Epithelial cell of prostate (primary cell): ENCODE results near the gene MPND.
"Not testable (repeated sequence)": the region's sequence is repeated elsewhere in the genome, so short reads cannot be mapped to it uniquely, and the experiment has no call there.

Experiments used
- DNase-seq: peaks from one replicate; pipeline ENCODE4 v3.0.0-alpha.2; 2011; ENCODE audit warnings: low read depth, low spot score
- H3K27ac ChIP-seq: fragments of 450-650 bp; 2 replicates; pipeline ENCODE4 v1.5.1; 2017; ENCODE audit warnings: mild to moderate bottlenecking

MPND gene

DNA sequence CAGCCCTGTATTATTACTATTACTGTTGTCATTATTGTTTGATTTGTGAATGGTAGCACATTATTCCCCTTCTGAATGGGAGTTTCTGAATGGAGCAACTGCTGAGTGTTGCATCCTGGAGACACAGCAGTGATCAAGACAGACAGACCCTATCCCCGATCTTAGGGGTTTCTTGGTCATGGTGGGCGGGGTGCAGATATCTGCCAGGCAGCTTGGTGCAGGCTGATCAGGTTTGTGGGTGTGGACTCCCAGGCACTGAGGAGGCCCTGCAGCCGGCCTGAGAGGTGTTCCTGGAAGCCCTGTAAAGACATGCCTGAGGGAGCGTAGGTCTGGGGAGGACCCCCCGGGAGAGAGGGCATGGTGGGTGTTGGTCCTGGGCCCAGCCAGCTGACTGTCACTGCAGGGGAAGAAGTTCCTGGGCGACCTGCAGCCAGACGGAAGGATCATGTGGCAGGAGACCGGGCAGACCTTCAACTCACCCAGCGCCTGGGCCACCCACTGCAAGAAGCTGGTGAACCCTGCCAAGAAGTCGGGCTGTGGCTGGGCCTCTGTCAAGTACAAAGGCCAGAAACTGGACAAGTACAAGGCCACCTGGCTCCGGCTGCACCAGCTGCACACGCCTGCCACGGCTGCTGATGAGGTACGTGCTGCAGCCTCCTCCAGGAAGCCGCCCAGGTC is 2.1 kb downstream of the MPND start:
- H3K27ac ChIP-seq: no peak overlapping the region
- no peak for DNase-seq

DNA sequence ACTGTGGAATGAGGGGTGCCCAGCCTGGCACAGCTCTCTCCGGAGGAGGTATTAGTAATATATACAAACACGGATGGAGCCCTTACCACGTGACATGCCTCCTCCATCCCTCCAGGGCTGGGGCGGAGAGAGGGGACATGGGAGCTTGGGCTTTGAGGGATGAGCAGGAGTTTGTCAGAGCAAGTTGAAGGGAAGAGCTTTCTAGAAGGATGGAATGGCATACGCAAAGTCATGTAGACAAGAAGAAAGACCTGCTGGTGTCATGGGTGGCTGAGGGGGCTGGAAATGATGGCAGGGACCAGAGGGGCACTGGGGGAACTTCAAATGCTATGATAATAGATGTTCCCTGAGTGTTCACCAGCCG is 2.6 kb downstream of the MPND start:
- DNase-seq: no peak
- H3K27ac ChIP-seq: no peak overlapping the region

DNA sequence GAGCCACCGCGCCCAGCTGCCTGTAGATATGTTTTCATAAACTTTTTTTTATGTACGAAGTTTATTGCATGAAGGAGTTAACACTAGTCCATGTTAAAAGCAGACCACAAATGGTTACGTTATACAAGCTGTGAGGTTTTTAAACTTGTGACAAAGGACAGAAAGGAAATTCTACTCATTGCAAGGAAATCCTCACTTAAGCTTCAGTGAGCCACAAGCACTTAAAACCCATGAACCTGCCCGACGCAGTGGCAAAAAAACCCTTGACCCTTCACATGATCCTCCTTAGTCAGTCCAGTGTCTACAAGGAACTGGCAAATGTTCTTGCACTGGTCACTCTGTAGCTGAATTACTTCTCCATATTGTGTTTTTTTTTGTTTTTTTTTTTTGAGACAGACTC is 4.2 kb downstream of the MPND start:
- no peak for DNase-seq
- no peak overlapping the region for H3K27ac ChIP-seq

DNA sequence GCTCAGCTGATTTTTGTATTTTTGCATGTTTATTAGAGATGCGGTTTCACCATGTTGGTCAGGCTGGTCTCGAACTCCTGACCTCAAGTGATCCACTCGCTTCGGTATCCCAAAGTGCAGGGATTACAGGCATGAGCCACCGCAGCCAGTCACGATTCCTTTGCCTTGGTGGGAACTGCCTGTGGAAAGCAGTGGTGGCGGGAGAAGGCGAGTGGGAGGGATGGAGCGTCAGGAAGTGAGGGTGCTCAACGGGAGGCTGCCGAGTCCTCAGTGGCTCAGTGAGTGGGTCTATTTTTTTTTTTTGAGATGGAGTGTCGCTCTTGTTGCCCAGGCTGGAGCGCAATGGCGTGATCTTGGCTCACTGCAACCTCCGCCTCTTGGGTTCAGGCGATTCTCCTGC is 5.9 kb downstream of the MPND start:
- not testable (repeated sequence) for H3K27ac ChIP-seq, DNase-seq

DNA sequence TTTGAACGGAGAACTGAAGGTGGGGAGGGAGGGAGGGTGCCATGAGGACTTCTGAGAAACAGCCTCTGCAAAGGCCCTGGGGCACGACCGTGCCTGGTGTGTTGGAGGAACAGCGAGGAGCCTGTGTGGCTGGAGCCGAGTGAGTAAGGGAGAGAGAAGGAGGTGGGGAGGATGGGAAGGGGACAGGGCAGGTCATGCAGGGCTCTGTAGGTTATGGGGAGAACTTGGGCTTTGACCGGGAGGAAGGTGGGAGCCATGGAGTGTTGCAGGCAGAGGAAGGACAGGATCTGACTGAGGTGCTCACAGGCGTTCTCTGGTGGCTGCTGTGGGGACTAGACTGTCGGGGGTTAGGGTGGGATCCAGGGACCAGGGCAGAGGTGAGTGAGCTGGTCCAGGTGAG is 6.7 kb downstream of the MPND start:
- DNase-seq: no peak
- H3K27ac ChIP-seq: no peak overlapping the region

DNA sequence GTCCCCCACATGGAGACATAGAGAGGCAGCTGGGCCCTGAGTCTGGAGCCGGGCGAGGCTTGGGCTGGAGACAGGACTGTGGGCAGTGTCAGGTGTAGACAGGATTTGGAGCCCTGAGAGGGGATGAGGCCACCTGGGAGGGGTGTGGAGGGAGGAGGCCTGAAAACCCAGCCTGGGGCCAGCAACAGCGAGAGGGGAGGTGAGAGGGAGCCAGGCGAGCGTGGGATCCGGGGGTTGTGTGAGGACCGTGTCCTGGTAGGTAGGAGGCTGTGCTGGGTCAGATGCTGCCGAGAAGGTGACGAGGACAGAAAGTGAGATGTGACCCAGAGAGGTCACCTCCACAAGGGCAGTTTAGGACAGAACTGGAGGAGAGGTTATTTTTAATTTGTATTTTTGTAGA is 7.4 kb downstream of the MPND start:
- no peak overlapping the region for H3K27ac ChIP-seq
- no peak for DNase-seq

DNA sequence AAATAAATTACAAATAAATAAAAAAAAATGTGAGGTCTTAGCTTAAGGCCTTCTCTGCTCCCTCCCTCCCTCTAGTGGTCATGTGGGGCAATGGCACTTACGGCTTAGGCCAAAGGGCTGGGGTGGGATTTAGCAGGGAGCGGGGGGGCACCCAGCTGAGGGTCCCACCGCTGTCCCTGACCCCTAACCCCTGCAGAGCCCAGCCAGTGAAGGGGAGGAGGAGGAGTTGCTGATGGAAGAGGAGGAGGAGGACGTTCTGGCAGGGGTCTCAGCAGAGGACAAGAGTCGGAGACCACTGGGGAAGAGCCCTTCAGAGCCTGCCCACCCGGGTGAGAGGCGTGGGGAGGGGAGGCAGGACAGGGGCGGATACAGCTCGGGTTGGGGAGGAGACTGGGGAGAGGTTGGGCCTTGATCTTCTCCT is 9.3 kb downstream of the MPND start:
- H3K27ac ChIP-seq: no peak overlapping the region
- DNase-seq: no peak

DNA sequence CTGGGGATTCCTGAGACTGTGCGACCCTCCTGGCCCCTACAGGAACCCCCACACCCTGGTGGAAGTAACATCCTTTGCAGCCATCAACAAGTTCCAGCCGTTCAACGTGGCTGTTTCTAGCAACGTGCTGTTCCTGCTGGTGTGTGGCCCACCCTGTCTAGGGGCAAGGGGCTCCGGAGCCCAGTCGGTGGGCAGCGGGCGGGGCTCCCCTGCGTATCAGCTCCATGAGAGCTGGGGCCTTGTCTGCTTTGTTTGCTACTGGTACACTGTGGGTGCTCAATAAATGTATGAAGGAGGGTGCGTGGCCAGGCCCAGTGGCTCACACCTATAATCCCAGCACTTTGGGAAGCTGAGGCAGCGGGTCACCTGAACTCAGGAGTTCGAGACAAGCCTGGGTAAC is 10.9 kb downstream of the MPND start:
- DNase-seq: no peak
- no peak overlapping the region for H3K27ac ChIP-seq

DNA sequence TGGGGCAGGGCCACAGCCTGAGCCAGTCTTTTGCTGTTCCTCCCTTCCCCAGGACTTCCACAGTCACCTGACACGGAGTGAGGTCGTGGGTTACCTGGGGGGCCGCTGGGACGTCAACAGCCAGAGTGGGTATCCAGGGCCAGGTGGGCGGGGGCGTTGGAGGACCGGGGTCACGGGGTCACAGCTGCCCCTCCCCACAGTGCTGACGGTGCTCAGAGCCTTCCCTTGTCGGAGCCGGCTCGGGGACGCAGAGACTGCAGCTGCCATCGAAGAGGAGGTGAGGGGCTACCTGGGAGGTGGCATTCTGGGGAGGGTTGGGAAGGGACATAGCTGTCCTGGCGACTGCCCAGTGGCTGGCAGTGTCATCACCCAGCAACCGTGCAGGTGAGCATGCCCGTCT is 11.5 kb downstream of the MPND start:
- H3K27ac ChIP-seq: no peak overlapping the region
- DNase-seq: no peak

DNA sequence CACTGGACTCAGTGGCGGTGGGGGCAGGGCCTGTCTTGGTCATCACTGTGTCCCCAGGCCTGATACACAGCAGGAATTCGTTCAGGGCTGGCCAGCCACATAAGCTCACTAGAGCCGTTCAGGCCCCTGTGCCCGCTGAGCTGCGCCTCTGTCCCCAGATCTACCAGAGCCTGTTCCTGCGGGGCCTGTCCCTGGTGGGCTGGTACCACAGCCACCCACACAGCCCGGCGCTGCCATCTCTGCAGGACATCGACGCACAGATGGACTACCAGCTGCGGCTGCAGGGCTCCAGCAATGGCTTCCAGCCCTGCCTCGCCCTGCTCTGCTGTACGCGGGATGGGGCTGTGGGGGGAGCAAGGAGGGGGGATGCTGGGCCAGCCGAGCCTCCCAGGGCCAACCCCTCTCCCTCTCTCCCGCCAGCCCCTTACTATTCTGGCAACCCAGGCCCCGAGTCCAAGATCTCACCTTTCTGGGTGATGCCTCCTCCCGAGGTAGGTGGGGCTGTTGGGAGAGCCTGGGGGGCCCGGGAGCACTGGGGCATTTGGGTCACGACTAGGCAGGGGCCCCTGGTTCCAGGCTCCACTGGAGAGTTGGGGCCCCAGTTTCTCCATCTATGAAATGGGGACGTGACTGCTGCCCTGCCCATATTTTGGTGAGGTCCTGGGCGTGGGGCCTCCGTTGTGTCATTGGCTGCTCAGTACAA is 13.9 kb downstream of the MPND start:
- DNase-seq: no peak
- no peak overlapping the region for H3K27ac ChIP-seq

DNA sequence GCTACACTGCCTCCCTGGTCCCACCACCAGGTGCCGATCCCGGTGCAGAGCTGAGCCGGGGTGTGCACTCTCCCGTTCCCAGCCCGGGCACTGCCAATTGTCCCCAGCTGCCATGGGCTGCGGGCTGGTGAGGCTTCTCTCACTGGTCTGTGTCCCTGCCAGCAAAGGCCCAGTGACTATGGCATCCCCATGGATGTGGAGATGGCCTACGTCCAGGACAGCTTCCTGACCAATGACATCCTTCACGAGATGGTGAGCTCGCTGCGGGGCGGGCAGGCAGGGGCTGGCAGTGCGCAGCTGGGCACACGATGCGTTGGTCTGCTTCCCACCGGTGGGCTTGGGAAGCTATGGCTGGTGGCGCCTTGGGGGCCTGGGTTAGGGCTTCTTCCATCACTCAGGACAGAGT is 14.6 kb downstream of the MPND start:
- H3K27ac ChIP-seq: no peak overlapping the region
- no peak for DNase-seq

DNA sequence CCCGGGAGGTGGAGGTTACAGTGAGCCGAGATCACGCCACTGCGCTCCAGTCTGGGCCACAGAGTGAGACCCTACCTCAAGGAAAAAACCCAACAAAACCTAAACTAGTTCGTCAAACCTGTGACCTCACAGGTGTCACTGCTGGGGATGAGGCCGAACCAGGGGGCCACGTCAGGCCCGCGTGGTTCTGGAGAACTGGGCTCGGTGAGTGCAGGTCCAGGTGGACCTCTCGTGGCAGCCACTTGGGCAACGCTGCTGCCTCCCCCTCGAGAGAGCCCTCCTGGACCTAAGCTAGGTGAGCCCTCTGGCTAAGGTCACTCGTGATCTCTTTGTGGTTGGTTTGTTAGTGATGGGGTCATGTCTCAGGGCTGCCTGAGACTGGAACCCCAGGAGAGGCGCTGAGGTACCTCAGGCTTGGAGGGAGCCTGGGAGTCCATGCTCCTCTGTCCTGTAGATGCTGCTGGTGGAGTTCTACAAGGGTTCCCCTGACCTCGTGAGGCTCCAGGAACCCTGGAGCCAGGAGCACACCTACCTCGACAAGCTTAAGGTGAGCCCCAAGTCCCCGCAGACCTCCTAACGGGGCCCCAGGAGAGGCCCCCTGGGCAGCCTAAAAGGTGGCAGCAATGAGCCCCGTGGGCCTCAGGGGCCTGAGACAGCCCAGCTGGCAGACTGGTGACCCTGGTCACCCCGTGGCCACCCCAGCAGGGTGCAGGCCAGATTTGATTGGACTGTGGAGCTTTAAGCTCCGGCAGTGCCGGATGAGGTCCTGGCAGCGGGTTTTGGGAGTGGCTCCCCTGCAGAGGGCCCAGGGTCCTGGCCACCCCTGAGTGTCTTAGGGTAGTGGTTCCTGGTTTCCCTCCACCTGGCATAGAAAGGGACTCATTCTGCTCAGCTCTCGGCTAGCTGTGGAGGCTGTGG is 15.6 kb downstream of the MPND start:
- H3K27ac ChIP-seq: no peak overlapping the region
- no peak for DNase-seq

DNA sequence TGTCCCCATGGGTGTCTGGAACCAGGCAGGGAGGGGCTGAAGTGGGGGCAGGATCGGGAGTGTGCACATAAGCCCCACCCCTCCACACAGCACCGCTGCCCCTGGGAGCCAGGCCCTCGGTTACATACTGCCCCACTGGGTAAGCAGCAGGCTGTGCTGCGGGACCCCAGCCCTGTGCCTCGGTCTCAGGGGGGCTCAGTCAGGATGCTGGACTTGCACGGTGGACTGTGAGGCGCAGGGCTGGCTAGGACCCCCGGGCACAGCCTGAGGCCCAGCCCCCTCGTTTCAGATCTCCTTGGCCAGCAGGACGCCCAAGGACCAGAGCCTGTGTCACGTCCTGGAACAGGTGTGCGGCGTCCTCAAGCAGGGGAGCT is 16.3 kb downstream of the MPND start:
- DNase-seq: no peak
- H3K27ac ChIP-seq: no peak overlapping the region

DNA sequence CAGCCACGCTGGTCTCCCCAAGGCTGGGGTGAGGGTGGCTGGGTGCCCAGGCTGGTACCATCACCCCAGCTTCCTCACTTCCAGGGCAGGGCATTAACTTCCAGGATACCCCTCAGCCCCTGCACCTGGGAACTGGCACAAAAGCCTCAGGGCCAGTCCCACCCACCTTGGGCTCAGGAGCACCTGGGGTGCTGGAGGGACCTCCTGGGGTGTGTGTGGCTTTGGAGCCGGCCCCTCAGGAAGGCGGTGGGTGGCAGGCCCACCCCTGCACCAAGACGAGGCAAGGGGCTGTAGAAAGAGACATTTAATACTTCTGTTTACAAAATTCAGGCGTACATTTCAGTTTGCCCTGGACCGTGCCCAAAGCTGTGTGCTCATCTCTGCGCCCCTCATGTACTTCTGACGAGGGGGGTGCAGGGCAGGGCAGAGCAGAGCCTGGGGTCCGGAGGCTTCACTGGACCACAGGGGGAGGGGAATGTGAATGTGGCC is 16.8 kb downstream of the MPND start:
- H3K27ac ChIP-seq: no peak overlapping the region
- DNase-seq: no peak

DNA sequence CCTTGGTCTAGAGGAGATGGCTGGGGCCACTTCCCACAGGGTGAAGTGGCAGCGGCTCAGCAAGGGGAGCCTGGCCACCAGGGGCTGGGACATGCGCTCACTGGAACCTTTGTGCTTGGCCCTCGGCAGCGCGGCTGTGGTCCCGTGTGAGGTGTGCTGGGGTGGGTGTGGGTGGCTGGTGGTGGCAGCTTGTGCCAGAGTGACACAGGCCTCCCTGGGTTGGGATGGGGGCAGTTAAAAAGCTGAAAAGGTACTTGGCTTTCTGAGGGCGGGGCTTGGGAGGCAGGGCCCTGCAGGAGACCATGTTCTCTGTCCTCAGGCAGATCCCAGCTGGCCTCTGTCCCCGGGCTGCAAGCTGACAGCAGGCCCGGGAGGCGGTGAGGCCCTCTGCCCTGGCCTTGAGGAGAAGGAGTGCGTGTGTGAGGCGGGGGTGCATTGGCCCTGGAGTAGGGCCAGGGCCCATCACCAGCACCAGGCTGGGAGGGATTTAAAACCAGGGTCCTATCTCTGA is 17.3 kb downstream of the MPND start:
- no peak overlapping the region for H3K27ac ChIP-seq

DNA sequence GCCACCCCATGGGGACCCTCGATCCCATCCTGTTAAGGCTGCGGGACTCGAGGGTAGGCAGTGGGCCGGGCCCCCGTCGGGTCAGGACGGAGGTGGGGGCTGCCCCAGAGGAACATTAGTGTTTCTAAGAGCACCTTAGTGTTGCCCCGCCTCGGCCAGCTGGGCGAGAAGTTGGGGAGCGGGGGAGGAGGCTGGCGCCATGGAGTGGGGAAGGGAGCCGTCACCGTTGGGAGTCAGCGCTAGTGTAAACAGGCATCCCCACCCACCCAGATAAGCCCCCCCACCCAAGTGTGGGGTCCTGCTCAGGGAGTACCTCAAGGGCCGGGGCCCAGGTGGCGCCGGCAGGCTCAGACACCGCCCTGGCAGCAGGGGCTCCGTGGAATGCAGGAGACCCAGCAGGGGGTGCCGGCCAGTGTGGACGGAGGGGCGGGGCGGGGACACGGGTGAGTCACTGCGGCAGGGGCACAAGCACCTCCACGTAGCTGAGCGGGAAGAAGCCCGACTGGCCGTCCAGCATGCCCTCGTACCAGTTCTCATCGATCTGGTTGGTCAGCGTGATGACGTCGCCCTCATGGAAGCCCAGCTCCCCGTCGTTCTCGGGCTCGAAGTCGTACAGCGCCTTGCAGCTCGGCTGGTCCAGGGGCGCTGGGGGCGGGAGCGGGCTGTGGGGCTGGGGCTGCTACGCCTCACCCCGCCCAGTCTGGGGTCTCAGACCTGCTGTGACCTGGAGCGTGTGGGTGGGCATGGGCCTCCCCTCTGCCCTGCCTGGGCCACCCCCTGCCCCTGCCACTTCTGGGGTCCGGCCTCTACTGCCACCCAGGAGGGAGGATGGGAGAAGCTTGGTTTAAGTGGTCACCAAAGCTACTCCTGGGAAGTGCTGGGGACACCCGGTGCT is 18.0 kb downstream of the MPND start:
- DNase-seq: no peak
- no peak overlapping the region for H3K27ac ChIP-seq

More for the DNA sequence above, 17.3 kb downstream of the MPND start:
- no peak for DNase-seq

DNA sequence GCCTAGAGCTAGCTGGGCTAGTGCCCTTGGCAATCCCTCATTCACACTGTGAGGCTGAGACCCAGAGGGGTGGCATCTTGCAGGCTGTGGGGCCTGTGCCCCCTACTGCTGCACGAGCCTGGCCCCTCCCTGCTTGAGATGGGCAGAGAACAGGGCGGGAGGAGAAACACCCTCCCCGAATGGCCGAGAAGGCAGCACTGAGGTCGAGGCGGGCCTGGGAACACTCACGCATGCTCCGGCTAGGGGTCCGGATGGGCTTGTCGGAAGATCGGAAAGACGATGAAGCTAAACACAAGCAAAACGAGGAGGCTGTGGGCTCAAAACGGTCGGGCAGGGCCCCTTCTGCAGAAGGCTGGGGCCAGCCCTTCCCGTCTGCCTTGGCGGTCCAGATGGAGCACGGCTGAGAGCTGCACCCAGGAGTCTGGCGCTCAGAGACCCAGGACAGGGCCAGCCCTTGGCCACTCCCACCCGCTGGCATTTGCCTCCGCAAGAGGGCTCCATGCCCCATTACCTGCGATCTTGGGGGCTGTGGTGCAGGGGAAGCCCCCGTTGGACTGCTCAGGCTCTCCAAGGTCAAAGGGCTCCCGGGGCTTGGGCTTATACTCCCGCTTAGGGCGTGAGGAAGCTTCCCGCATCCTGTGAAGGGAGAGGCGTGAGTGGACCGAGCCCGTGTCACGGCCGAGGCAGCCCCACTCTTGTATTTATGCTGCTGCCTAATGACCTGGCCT is 18.9 kb downstream of the MPND start:
- H3K27ac ChIP-seq: no peak overlapping the region
- no peak for DNase-seq

DNA sequence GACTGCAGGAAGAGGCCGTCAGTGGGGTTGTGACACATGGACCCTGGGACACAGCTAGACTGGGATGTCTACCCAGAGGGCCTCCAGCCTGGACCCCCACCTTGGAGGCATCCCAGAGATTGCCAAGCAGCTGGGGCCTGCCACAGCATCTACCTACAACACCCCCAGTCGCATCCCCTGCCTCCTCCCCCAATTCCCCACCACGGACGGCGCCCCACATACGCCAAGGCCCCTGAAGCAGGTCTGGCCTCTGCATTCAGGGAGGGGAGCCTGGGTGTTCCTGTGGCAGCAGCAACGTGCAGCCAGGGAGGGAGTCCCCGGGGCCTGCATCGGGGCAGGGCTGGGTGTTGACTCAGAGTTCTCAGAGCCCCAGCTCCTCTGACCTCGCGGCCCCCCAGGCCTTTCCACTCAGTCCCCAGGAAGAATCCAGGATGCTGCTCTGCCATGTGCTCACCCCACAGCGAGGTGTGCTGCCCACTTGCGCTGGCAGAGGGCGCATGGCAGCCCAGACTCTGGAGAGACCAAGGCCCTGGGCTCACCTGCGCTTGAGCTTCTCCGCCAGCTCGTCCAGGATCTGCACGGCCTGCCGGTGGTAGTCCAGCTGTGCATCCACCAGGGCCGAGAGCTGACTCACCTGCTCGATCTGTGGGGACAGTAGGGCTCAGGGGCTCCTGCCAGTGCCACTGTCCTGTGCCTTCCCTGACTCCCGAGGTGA is 19.6 kb downstream of the MPND start:
- no peak for DNase-seq
- no peak overlapping the region for H3K27ac ChIP-seq
